GM18951 (cell line): ENCODE data around the gene APOM.

Experiments used
- POLR2A ChIP-seq: IDR thresholded peaks from 4 replicates; pipeline ENCODE4 v1.6.1; 2011; ENCODE audit warnings: mild to moderate bottlenecking; ENCODE audit not compliant: insufficient read length, insufficient read depth; ENCODE audit errors: extremely low read depth
- in situ Hi-C: fragments of 300-500 bp; cut with MboI; formaldehyde crosslinking; loops from one replicate; pipeline ENCODE4 v1.12.0; 2022; ENCODE audit warnings: low sequenced_read_pairs, mixed read lengths, inconsistent platforms; ENCODE audit not compliant: unreplicated experiment

The APOM gene

GRCh38 chr6:31636698-31637596 is 18.7 kb upstream of the APOM start:
- no peak for TF ChIP-seq POLR2A
- in situ Hi-C loops, result no loop called here

GRCh38 chr6:31639043-31639442 is 16.7 kb upstream of the APOM start:
- no peak for TF ChIP-seq POLR2A

GRCh38 chr6:31639449-31639861 is 16.2 kb upstream of the APOM start:
- no peak for TF ChIP-seq POLR2A
- in situ Hi-C loops, result no loop called here

More at GRCh38 chr6:31639043-31639442, 16.7 kb upstream of the APOM start:
- in situ Hi-C loops, result no loop called here

- TF ChIP-seq POLR2A, result no peak
- in situ Hi-C loops, result no loop called here
Measured at GRCh38 chr6:31640612-31641011, 15.1 kb upstream of the APOM start.

GRCh38 chr6:31641370-31641769 is 14.3 kb upstream of the APOM start:
- no peak for TF ChIP-seq POLR2A
- in situ Hi-C loops, result no loop called here

- no peak for TF ChIP-seq POLR2A
- in situ Hi-C loops, result no loop called here
Measured at GRCh38 chr6:31642798-31643570, 12.7 kb upstream of the APOM start.

- TF ChIP-seq POLR2A, result no peak
- in situ Hi-C loops, result no loop called here
Measured at GRCh38 chr6:31643818-31644454, 11.8 kb upstream of the APOM start.

GRCh38 chr6:31645325-31645724 is 10.4 kb upstream of the APOM start:
- in situ Hi-C loops, result no loop called here
- no peak for TF ChIP-seq POLR2A

- TF ChIP-seq POLR2A, result no peak
- in situ Hi-C loops, result no loop called here
Measured at GRCh38 chr6:31651602-31652191, 4.0 kb upstream of the APOM start.

- peak; percentile 58 for TF ChIP-seq POLR2A
- in situ Hi-C loops, result no loop called here
Measured at GRCh38 chr6:31652925-31653724, 2.6 kb upstream of the APOM start.

- TF ChIP-seq POLR2A, result no peak
- in situ Hi-C loops, result no loop called here
Measured at GRCh38 chr6:31654574-31655348, 933 bp upstream of the APOM start.
